NCI-H1417 (cell line): ENCODE measurements around the gene FAM193B.

Experiments used
- DNase-seq, 3 experiments: peaks; one replicate each; lab custom pipeline; 2025; lab: John Stamatoyannopoulos, UW

The FAM193B gene

GRCh38 chr5:177554474-177555111, at the start of gene FAM193B:
Gene FAM193B (minus strand): TSS chr5:177554563. CDS start chr5:177554458, 105 bp downstream.
- peak; percentile 85 to 92 (median 92) for DNase-seq

GRCh38 chr5:177604116-177604521, 49.8 kb upstream of the FAM193B start:
- DNase-seq = no peak

DNA sequence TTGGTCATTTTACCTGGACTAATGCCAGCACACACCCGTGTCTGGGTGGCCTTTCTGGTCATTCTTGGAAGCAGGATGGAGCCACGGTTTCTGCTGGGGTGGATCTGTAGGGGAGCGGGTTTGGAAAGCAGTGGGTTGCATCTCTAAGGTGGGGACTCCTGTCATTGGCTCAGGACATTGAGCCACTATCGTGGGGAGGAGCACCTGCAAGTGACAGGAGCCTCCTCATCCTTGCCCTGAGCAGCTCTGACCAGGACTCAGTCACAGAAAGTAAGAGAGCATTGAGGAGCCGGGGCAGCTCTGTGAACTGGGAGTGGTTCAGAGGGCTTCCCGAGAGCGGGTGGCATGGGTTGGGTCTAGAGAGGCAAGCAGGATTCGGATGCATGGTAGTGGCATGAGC, 49.3 kb upstream of the FAM193B start:
- DNase-seq = no peak

GRCh38 chr5:177602458-177602830, 48.1 kb upstream of the FAM193B start:
- no peak for DNase-seq

- no peak for DNase-seq
Measured at GRCh38 chr5:177601577-177602457, 47.5 kb upstream of the FAM193B start.

DNA sequence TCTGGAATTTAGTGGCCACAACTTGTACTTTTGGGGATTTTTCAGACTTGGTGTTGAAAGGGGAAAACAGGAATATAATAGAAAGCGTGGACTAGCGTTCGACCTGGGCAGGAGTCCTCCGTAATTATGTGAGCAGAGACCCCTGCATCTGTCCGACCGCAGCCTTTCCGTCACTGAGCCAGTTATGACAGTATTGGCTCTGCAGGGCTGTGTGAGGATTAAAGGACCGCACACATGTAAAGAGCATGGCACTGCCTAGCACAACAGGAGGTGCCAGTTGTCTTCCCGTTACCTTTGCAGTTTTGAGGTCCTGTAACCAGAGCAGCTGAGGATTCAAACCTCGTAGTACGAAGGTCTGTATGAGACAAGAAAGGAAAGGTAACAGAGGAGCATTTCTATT, 46.8 kb upstream of the FAM193B start:
- DNase-seq = no peak

DNA sequence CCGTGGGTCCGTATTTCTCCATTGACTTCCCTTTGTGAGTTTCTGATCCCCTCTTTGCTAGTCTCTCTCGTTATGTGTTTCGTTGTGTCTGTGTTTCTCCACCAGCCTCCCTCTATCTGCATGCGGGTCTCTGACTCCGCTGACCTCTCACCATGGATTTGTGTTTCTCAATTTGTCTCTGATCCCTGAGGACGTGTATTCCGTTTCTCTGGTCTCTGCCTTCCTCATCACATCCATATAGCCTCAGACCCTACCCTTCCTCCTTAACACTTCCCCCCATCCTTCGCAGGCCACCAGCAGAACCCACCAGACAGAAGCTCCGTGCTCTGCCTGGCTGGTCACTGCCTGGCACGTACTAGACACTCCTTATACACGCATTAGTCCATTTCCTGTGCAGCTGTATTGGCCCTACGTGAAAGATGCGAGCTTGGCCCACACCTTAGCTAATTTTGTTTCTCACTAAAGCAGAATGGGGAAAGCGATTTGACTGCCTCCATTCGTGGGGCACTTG, 46.2 kb upstream of the FAM193B start:
- peak in 1 of 3 experiments; percentile 52 for DNase-seq

GRCh38 chr5:177599731-177600507, 45.6 kb upstream of the FAM193B start, which contains the start of gene B4GALT7:
Gene B4GALT7 (plus strand): TSS chr5:177600132. CDS start chr5:177600211, 79 bp downstream.
- DNase-seq = peak; percentile 72 to 84 (median 74)

GRCh38 chr5:177598477-177598876, 44.1 kb upstream of the FAM193B start:
- no peak for DNase-seq

DNA sequence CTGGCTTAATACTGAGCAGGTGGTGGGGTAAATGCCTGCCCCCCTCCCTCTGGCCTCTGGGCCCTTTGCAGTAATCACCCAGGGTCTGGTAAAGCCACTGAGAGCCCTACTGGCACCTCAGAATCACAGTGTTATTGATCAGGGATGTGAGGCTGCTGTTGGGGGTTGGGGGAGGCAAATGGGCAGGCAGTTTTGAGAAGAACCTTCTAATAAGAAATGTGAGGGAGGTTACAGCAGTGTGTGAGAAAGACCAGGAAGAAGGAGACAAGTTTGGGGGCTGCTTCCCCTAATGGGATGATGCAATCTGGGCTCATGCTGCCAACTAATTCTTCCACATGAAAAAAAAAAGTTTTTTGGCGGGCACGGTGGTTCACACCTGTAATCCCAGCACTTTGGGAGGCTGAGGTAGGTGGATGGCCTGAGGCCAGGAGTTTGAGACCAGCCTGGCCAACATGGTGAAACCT, 42.4 kb upstream of the FAM193B start:
- no peak for DNase-seq

DNA sequence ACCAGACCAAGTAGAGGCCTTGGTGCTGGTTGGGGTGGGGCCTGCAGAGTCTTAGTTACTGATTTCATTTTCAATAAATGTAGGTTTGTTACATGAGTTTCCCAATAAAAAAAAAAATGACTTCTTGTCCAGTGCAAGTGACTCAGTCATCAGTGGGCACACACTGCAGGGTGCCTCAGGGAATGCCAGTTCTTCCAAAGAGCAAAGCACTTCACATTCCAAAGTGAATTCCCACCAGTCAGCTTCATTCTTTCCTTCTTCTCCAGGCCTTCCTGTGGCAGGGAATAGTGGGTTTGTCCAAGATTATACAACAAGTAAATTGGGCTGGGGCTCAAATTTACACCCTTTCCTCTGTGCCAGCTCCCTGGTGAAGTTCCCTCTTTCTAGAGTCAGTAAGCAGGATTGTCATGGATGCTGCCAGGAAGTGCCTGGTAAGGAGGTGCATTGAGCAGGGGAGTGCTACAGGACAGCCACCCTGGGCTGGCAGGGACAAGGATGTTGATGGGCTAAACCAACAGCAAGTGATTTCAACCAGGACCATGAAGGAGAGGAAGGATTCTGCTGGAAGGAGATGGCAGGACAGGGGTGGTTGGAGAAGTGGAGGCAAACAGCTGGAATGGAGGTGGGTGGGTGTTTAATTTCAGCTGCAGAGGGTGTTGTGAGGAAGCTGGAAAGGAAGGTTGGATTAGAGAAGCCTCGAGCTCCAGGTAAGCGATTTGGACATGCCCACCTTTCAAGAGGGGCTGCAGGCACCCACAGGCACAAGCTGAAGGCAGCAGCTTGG, 41.8 kb upstream of the FAM193B start:
- DNase-seq = no peak

DNA sequence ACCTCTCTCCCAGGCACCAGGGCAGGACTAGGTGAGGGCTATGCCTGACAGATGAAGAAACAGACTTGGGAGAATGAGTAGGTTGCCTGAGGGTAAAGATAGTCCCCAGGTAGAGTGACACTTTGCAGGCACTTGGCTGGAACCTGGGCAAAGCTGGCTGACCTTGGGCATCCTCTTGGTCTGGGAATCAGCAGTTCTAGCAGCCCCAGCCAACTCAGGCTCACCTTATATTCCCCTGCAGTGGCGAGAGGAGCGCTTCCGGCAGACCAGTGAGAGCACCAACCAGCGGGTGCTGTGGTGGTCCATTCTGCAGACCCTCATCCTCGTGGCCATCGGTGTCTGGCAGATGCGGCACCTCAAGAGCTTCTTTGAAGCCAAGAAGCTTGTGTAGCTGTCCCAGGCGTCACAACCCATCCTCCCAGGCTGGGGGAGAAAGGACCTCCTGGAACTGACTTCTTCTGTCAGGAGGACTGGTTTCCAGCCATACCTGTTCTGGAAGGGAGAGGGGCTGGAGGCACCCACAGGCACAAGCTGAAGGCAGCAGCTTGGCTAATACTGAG, 40.7 kb upstream of the FAM193B start:
- DNase-seq = no peak

- no peak for DNase-seq
Measured at GRCh38 chr5:177594071-177594470, 39.7 kb upstream of the FAM193B start.

DNA sequence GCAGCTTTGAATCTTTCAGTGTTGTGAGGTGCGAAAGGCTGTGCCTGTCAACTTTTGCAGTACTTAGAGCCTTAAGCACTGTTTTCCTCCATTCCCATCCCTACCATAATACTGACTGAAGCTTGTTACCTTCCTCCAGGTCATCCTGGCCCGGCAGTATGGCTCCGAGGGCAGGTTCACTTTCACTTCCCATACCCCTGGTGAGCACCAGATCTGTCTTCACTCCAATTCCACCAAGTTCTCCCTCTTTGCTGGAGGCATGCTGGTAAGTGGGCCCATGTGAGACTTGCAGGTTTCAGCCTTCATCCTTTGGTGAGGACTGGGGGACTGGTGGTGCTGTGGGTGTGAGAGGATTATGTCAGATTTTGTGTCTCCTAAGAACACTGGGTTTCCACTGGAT, 39.1 kb upstream of the FAM193B start:
- no peak for DNase-seq

DNA sequence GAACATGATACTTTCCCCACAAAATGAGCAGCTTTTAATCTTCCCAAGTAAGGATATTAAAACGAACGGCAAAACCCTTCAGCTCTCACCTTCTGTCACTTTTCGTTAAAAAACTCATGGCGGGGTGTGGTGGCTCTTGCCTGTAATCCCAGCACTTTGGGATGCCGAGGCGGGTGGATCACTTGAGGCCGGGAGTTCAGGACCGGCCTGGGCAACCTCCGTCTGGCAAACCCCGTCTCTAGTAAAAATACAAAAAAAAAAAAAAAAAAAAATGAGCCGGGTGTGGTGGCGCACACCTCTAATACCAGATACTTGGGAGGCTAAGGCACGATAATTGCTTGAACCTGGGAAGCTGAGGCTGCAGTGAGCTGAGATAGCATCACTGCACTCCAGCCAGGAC, 38.5 kb upstream of the FAM193B start:
- no peak for DNase-seq

DNA sequence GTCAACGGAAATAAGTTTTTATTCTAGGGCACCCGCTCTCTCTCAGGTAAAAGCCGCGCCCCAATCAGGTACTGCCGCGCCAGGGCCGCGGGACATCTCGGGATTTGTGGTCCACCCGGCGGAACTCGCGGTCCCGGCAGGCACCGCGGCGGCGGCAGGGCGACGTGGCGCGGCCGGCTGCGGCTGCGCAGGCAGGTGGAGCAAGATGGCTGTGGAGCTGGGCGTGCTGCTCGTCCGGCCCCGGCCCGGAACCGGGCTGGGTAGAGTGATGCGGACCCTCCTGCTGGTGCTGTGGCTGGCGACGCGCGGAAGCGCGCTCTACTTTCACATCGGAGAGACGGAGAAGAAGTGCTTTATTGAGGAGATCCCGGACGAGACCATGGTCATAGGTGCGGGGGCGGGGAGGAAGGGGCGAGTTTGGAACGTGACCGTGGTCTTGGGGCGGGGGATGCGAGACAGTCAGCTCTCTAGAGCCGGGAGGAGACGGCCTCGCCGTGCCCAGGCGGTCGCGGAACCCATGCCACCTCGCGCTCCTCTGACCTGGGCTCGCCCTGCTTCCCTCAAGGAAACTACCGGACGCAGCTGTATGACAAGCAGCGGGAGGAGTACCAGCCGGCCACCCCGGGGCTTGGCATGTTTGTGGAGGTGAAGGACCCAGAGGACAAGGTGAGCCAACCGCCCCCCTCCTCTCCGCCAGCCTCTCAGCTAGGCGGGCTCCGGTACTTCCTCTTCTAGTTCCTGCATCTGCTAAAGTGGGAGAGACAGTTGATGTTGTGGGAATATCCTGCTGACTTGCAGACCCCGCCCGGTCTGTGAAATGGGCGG, 37.9 kb upstream of the FAM193B start, which contains the start of gene TMED9:
Gene TMED9, plus strand, starts transcription at position 194 of the 825 bp plus-strand sequence. Its CDS starts 12 bp downstream, at position 206.
- peak; percentile 79 to 90 (median 84) for DNase-seq

DNA sequence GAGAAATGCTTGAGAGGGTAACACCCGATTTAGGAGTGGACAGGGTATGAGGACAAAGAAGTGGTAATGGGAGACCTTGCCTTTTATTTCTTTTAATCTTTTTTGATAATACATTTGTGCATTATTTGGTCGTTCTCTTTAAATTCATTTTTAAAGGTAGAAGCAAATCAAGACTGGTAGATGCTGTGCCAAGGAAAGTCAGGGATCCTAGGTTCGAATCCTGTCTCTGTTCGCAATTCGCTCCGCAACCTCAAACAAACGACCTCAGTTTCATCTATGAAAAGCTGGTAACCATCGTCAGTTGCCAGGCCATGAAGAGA, 37.3 kb upstream of the FAM193B start:
- DNase-seq = no peak

- DNase-seq = no peak
Measured at GRCh38 chr5:177590406-177590805, 36.0 kb upstream of the FAM193B start.

- DNase-seq = peak in 2 of 3 experiments; percentile 53 to 77
Measured at GRCh38 chr5:177588413-177588909, 34.1 kb upstream of the FAM193B start.

DNA sequence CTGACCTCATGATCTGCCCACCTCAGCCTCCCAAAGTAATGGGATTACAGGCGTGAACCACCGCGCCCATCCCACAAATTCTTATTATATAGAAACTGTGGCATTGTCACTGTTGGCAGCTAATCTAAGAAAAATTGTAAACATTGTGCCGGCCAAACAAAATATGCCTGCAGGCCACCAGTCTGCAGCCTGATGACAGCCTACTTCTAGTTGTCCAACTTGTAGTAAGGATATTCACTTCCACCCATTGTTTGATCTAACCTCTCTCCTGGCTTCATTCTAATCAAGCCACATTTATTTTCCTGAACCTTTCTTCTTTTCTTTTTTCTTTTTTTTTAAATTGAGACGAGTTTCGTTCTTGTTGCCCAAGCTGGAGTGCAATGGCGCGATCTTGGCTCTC, 24.0 kb upstream of the FAM193B start:
- DNase-seq = no peak
